22Rv1 (cell line): ENCODE measurements around the gene HIPK4.
"Not testable (repeated sequence)": the region's sequence is repeated elsewhere in the genome, so short reads cannot be mapped to it uniquely, and the experiment has no call there.

Source experiments
- H3K27ac ChIP-seq: fragments of 450-650 bp; 2 replicates; pipeline ENCODE4 v1.5.1; 2017
- ZFX ChIP-seq: fragments of 450-650 bp; IDR thresholded peaks from 2 replicates; pipeline ENCODE4 v1.6.1; 2017; ENCODE audit warnings: antibody characterized with exemption, borderline replicate concordance
- TF ChIP-seq, protein P1 (sequence below): fragments of 450-650 bp; IDR thresholded peaks from 2 replicates; pipeline ENCODE4 v1.5.1; 2017; ENCODE audit warnings: mild to moderate bottlenecking

Gene HIPK4

GRCh38 chr19:40337107-40337506, 52.9 kb downstream of the HIPK4 start:
- no peak for TF ChIP-seq ZFX
- TF ChIP-seq, protein P1, sequence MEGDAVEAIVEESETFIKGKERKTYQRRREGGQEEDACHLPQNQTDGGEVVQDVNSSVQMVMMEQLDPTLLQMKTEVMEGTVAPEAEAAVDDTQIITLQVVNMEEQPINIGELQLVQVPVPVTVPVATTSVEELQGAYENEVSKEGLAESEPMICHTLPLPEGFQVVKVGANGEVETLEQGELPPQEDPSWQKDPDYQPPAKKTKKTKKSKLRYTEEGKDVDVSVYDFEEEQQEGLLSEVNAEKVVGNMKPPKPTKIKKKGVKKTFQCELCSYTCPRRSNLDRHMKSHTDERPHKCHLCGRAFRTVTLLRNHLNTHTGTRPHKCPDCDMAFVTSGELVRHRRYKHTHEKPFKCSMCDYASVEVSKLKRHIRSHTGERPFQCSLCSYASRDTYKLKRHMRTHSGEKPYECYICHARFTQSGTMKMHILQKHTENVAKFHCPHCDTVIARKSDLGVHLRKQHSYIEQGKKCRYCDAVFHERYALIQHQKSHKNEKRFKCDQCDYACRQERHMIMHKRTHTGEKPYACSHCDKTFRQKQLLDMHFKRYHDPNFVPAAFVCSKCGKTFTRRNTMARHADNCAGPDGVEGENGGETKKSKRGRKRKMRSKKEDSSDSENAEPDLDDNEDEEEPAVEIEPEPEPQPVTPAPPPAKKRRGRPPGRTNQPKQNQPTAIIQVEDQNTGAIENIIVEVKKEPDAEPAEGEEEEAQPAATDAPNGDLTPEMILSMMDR: no peak
- H3K27ac ChIP-seq: no peak overlapping the region

- no peak for TF ChIP-seq ZFX
- TF ChIP-seq, protein P1: no peak
- H3K27ac ChIP-seq: no peak overlapping the region
Measured at GRCh38 chr19:40336601-40336900, 53.4 kb downstream of the HIPK4 start.

- no peak overlapping the region for H3K27ac ChIP-seq
- no peak for TF ChIP-seq ZFX
- TF ChIP-seq, protein P1: no peak
Measured at GRCh38 chr19:40335855-40336600, 54.0 kb downstream of the HIPK4 start.

- H3K27ac ChIP-seq: no peak overlapping the region
- TF ChIP-seq ZFX: no peak
- TF ChIP-seq, protein P1: no peak
Measured at GRCh38 chr19:40335101-40335500, 54.9 kb downstream of the HIPK4 start.

DNA sequence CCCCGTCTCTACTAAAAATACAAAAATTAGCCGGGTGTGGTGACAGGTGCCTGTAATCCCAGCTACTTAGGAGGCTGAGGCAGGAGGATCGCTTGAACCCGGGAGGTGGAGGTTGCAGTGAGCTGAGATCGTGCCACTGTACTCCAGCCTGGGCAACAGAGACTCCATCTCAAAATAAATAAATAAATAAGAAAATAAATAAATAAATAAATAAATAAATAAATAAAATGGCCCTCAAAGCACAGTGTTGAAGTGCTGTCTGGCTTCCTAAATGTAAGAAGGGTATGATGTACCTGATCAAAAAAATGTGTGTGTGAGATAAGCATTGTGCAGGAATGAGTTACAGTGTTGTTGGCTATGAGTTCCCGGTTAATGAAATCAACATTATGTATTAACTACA, 56.9 kb downstream of the HIPK4 start:
- H3K27ac ChIP-seq: not testable (repeated sequence)

DNA sequence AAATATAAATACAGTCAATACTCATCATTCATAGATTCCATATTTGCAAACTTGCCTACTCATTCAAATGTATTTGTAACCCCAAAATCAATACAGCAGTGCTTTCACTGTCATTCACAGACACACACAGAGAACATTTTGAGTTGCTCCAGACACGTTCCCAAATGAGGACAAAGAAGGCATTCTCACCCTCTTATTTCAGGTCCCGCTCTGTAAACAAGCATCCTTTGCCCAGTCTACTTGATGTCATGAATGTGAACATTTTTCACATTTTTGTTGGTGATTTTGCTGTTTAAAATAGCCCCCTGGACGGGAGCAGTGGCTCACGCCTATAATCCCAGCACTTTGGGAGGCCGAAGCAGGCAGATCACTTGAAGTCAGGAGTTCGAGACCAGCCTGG, 57.3 kb downstream of the HIPK4 start:
- no peak overlapping the region for H3K27ac ChIP-seq
- TF ChIP-seq ZFX: no peak
- TF ChIP-seq, protein P1: no peak

DNA sequence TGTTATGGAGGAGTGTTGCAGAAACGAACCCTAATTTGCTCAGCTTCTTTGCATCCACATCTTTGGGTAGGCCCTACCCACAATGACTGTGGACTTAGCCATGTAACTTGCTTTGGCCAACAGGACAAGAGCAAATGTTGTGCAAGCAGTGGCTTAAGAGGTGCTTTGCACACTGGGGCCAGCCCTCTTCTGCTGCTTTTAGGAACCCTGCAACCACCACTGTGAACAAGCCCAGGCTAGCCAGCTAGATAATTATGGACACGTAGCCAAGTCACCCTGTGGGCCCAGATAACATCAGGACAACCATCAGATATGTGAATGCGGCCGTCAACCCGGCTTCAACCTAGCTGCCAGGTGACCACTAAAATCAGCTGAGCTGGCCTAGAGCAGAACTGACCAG, 58.9 kb downstream of the HIPK4 start:
- H3K27ac ChIP-seq: no peak overlapping the region
- TF ChIP-seq, protein P1: no peak
